Activated CD4-positive, alpha-beta T cell treated with anti-CD3 and anti-CD28 coated beads for 4 hours (primary cell): Measurements from ENCODE around the gene AGBL3.

Source experiments
- DNase-seq, 2 donors: peaks; one replicate each; pipeline ENCODE4 v3.0.0-alpha.2; 2020

AGBL3 gene

DNA sequence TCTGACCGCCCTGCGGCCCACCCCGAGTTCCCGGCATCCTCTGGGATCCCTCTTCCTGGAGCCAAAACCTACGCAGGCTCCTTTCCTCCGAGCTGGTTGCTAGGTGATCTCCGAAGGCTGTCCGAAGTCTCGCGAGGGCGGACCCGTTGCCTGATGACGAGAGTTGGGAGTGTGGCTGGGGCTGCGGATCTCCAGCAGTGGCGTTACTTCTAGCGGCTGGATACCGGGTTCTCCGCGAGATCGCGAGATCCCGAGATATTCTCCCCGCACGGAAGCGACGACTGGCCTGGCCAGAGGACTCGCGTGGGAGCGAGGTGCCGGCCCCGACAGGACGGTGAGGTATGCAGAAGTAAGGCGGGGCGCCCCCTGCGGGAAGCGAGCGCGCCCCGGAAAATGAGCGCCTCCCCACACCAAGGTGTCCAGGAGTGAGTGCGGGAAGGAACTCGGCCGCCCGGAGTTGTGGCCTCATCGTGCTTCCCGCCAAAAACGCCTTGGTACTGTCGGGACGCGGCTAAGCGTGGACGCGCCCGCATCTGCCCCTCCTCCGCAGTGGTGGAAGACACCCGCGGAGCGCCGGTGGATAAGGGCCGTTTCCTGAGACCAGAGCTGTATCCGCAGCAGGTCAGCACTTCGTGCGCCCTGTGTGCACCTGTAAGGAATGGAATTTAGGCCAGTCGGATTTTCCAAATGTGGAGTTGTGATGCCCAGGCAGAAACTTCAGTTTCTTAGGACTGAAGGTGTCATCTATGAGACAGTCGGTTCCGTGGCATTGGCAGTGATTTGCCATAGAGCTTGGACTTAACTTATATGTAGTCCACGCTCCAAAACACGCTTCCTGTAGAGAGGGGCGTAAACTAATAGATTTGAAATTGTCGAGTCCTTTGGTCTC, at the start of gene AGBL3:
AGBL3 (plus strand) TSS at position 146 of the 889 bp plus-strand sequence. CDS start 1,426 bp downstream, outside the sequence.
- peak; percentile 89 to 91 for DNase-seq

- no peak for DNase-seq
These were observed 49.3 kb upstream of the AGBL3 start for GRCh38 chr7:134936893-134937510.

DNA sequence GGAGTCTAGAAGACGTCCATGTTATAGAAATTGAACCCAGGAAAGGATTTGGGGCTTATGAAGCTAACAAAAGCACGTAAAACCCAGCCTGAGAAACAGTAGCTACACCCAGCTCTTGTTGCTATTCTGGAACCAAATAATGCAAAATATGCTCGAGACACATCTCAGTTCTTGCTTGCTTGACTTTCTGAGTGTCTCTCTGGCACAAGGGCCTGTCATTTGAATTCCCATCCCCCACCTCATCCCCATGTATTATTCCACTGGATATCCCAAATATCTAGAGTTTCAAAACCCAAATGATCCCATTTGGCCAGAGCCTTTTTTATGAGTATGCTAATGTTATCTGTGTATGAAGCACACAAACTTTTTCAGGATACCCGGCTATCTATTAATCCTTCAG, 48.2 kb upstream of the AGBL3 start:
- no peak for DNase-seq

- no peak for DNase-seq
These were observed 47.2 kb upstream of the AGBL3 start for GRCh38 chr7:134939136-134939535.

- no peak for DNase-seq
These were observed 45.6 kb upstream of the AGBL3 start for GRCh38 chr7:134940729-134941128.

DNA sequence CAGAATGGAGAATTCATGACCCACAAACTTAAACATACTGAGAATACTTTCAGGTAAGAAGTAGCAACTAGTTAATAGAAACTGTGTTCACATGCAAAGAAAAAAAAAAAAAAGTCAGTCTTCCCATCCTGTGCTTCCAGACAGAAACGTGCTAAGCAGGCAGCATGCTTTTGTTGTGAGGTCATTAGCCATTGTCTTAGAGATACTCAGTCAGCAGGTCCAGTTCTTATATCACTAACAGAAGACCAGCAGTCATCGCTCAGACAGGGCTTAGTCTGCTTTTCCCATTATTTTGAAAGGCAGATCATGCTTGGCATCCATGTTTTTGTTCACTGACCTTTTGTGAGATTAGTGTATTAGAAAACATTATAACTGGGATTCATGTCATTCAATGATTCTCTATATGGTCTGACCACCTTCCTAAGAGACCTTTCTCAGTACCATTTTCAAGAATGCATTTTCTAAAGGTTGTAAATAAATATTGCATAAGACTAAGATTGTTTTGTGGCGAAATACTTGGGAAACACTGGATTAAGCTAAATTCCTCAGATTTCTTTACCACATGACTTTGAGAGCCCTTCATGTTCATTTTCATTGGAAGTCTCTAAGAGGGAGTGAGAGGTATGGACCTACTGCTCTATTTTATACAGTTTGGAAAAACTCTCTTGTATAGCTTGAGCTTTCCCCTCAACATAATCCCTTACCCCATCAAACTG, 45.0 kb upstream of the AGBL3 start:
- DNase-seq: no peak

- no peak for DNase-seq
These were observed 44.4 kb upstream of the AGBL3 start for GRCh38 chr7:134941952-134942351.

- no peak for DNase-seq
These were observed 43.4 kb upstream of the AGBL3 start for GRCh38 chr7:134942690-134943466.

DNA sequence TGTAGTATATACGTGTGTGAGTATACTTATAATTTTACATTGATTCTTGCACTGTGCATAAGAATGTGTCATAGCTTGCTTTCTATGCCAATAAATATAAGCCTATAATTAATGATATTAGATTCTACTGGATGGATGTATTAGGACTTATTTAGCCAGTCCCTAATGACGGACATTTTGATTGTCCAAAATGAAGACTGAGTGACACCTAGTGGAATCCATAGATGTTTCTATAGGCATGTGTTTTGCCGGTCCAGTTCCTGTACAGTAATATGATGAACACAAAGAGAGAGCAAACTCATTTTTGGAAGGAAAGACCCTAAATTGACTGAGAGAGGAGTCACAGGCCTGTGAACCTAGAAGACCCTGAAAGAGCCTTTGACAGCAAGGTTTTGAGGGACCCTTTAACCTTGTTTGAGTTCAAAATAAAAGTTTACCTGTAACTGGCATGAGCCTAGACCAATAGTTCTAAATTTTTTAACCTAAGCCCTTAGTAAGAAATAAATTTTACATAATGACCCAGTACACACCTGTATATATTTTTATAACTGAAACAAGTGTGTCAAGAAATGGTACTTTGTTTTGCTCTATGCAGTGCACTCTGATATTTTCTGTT, 42.4 kb upstream of the AGBL3 start:
- no peak for DNase-seq

- DNase-seq: no peak
These were observed 40.6 kb upstream of the AGBL3 start for GRCh38 chr7:134945691-134946090.

- no peak for DNase-seq
These were observed 40.0 kb upstream of the AGBL3 start for GRCh38 chr7:134946260-134946659.

GRCh38 chr7:134947329-134947728, 39.0 kb upstream of the AGBL3 start:
- DNase-seq: no peak

GRCh38 chr7:134947831-134948230, 38.5 kb upstream of the AGBL3 start:
- DNase-seq: no peak

GRCh38 chr7:134948246-134948645, 38.1 kb upstream of the AGBL3 start:
- no peak for DNase-seq

GRCh38 chr7:134948736-134949135, 37.6 kb upstream of the AGBL3 start:
- DNase-seq: no peak

DNA sequence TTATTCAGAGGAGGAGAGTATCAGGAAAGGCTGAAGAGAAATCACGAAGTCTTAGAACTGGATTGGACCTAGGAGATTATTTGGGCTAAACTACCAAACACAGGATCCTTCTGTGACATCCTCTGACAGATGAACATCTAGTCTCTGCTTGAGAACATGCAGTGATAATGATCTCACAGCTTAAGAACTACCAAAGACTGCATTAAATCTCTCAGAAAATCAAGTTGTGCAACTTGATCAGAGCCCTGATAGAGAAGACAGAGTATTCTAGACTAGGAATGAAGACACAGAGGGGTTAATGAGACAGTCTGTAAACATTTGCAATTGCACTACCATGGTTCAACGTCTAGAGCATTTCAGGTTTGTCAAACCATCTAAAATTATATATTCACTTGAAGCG, 37.1 kb upstream of the AGBL3 start:
- DNase-seq: no peak

GRCh38 chr7:134954197-134955082, 31.9 kb upstream of the AGBL3 start:
- no peak for DNase-seq

DNA sequence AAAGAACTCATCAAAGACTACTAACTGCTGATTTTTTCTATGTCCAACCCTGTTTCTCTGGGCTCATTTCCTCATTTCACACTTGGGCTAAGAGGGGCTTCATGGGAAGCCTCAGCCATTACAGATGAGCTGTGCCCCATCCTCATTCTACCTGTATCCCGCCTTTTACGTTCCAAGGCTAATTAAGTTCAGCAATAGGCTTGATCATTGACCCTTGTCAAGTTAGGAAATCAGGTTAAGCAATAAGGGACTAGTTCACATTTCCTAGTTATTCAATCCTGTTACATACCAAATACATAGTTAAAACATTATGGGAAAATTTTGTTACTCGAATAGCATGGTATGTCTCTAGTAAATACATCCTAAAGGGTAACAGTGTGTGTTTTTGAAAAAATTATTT, 29.3 kb upstream of the AGBL3 start:
- DNase-seq: no peak

DNA sequence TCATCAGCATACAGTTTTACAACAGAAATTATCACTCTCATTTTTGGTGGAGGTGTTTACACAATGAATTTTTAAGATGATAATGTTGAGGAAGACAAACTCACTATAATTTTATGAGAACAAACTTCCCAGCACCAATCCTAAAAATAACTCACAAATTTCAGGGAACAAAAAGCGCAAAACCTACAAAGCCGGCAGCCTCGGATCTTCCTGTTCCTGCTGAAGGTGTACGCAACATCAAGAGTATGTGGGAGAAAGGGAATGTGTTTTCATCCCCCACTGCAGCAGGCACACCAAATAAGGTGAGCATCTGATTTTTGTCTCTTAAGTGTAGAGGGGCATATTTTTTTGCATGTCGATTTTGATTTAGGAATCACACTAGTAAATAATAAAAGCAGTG, 26.5 kb upstream of the AGBL3 start:
- DNase-seq: no peak

- no peak for DNase-seq
These were observed 24.0 kb upstream of the AGBL3 start for GRCh38 chr7:134962270-134962780.

DNA sequence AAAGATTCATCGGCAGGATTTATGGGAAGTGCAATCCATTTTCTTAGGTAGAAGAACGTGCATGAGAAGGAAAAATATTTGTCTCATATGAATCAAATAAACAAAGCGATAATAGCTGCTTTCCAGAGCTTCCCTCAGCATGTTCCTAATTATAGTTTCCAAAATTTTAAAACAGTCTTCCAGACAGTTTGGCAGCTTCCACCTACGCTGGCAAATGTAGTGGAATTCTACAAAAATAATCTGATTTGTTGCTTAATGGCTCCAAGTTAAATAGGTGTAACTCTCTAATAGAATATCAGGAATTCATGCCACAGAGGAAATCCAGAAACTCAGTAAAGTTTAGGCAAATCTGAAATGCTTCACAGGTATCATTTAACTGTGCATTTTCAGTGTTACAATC, 23.3 kb upstream of the AGBL3 start:
- no peak for DNase-seq
